ENCODE data around the gene C1orf105.

C1orf105 gene

DNA sequence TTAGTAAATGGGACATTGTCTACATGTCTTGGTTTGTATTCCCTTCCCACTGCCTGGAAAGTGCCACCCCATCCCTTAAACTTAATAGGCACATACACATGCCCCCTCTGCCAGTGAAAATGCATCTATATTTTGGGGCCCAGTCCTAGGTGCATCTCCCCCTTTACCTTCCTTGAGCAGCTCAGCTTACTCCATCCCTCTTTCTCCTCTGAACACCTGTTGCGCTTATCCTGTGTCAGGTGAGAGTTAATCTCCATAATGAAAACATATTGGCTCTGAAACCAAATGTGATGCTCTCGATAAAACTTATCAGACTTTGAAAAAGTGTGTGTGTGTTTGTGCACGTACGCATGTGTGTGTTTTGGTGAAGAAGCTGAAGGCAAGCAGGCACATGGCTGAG lies 97.1 kb downstream of the C1orf105 start:
- no peak overlapping the region for H3K4me3 Mint-ChIP-seq
- H3K27me3 Mint-ChIP-seq = no peaks in the 10 kb centered on the region
- no peaks in the 10 kb centered on the region for H3K36me3 Mint-ChIP-seq (ENCODE audit: low read depth)
- H3K4me1 Mint-ChIP-seq (ENCODE audit: low read depth) = no peaks in the 10 kb centered on the region
- H3K27ac Mint-ChIP-seq = no peak overlapping the region
- H3K9me3 Mint-ChIP-seq = no peaks in the 10 kb centered on the region
